Measurements from ENCODE around the gene PIGS. TPM values are rescaled to one million over a fixed set of nuclear protein-coding genes. Genes with fewer than 3 reads are reported as not detected.

PIGS gene
- total RNA-seq, 2 experiments from 2014 or later = 36.6 to 38.6 TPM

GRCh38 chr17:28514561-28515002, 56.7 kb downstream of the PIGS start:
- Mint-ChIP-seq H3K27ac (no peak overlapping the region), H3K4me3 (no peak overlapping the region), H3K9me3 (no peaks in the 10 kb centered on the region), H3K27me3 (peaks cover 13% of the 10 kb centered on the region), H3K36me3 (no peaks in the 10 kb centered on the region), H3K4me1 (ENCODE audit: low read depth) (no peaks in the 10 kb centered on the region)
- intact Hi-C loops (cut with micrococcal nuclease) = no loop called here
- no peak for DNase-seq
- ChIA-PET CTCF (no interaction called here), POLR2A (no interaction called here)

- H3K27ac Mint-ChIP-seq = no peak overlapping the region
- CTCF ChIA-PET = no interaction called here
- POLR2A ChIA-PET = no interaction called here
Observed at GRCh38 chr17:28513476-28513875, 57.8 kb downstream of the PIGS start.

GRCh38 chr17:28511858-28512461, 59.4 kb downstream of the PIGS start:
- no peaks in the 10 kb centered on the region for H3K9me3 Mint-ChIP-seq
- ChIA-PET POLR2A (no interaction called here), CTCF (no interaction called here)
- no peak for DNase-seq
- intact Hi-C loops (cut with micrococcal nuclease) = no loop called here
- H3K27me3 Mint-ChIP-seq = peaks cover 25% of the 10 kb centered on the region
- no peak overlapping the region for H3K27ac Mint-ChIP-seq
- no peaks in the 10 kb centered on the region for H3K4me1 Mint-ChIP-seq (ENCODE audit: low read depth)
- no peak overlapping the region for H3K4me3 Mint-ChIP-seq
- no peaks in the 10 kb centered on the region for H3K36me3 Mint-ChIP-seq

More at GRCh38 chr17:28513476-28513875, 57.8 kb downstream of the PIGS start:
- H3K4me3 Mint-ChIP-seq = no peak overlapping the region
- H3K36me3 Mint-ChIP-seq = no peaks in the 10 kb centered on the region
- no peaks in the 10 kb centered on the region for H3K4me1 Mint-ChIP-seq (ENCODE audit: low read depth)
- no peak for DNase-seq
- peaks cover 19% of the 10 kb centered on the region for H3K27me3 Mint-ChIP-seq
- intact Hi-C loops (cut with micrococcal nuclease) = no loop called here
- H3K9me3 Mint-ChIP-seq = no peaks in the 10 kb centered on the region

- Mint-ChIP-seq H3K4me3 (no peak overlapping the region), H3K36me3 (no peaks in the 10 kb centered on the region), H3K4me1 (ENCODE audit: low read depth) (no peaks in the 10 kb centered on the region), H3K9me3 (no peaks in the 10 kb centered on the region), H3K27me3 (peaks cover 33% of the 10 kb centered on the region), H3K27ac (no peak overlapping the region)
- CTCF ChIA-PET = no interaction called here
- intact Hi-C loops (cut with micrococcal nuclease) = no loop called here
- no peak for DNase-seq
- POLR2A ChIA-PET = no interaction called here
Observed at GRCh38 chr17:28509789-28510188, 61.5 kb downstream of the PIGS start.

- H3K9me3 Mint-ChIP-seq = no peaks in the 10 kb centered on the region
- H3K4me1 Mint-ChIP-seq (ENCODE audit: low read depth) = no peaks in the 10 kb centered on the region
- H3K36me3 Mint-ChIP-seq = no peaks in the 10 kb centered on the region
- intact Hi-C loops (cut with micrococcal nuclease) = no loop called here
- no peak overlapping the region for H3K4me3 Mint-ChIP-seq
- ChIA-PET POLR2A (no interaction called here), CTCF (no interaction called here)
- H3K27me3 Mint-ChIP-seq = peaks cover 33% of the 10 kb centered on the region
- H3K27ac Mint-ChIP-seq = no peak overlapping the region
- DNase-seq = no peak
Observed at GRCh38 chr17:28508211-28508724, 63.1 kb downstream of the PIGS start.

GRCh38 chr17:28507567-28508203, 63.6 kb downstream of the PIGS start:
- Mint-ChIP-seq H3K4me3 (no peak overlapping the region), H3K27ac (no peak overlapping the region), H3K27me3 (peaks cover 33% of the 10 kb centered on the region), H3K4me1 (ENCODE audit: low read depth) (no peaks in the 10 kb centered on the region), H3K36me3 (no peaks in the 10 kb centered on the region), H3K9me3 (no peaks in the 10 kb centered on the region)
- DNase-seq = no peak
- intact Hi-C loops (cut with micrococcal nuclease) = no loop called here
- CTCF ChIA-PET = no interaction called here
- POLR2A ChIA-PET = no interaction called here

- CTCF ChIA-PET = no interaction called here
- no peaks in the 10 kb centered on the region for H3K9me3 Mint-ChIP-seq
- no peaks in the 10 kb centered on the region for H3K36me3 Mint-ChIP-seq
- intact Hi-C loops (cut with micrococcal nuclease) = no loop called here
- POLR2A ChIA-PET = no interaction called here
- H3K4me1 Mint-ChIP-seq (ENCODE audit: low read depth) = no peaks in the 10 kb centered on the region
- DNase-seq = no peak
- H3K27me3 Mint-ChIP-seq = peaks cover 30% of the 10 kb centered on the region
- H3K27ac Mint-ChIP-seq = no peak overlapping the region
- no peak overlapping the region for H3K4me3 Mint-ChIP-seq
Observed at GRCh38 chr17:28506763-28507487, 64.4 kb downstream of the PIGS start.

GRCh38 chr17:28505986-28506665, 65.2 kb downstream of the PIGS start, which contains the start of gene FOXN1:
TSS of gene FOXN1 (plus strand) at chr17:28506348. CDS start at chr17:28523970, 17,622 bp downstream.
- Mint-ChIP-seq H3K27ac (no peak within 1 kb of the TSS), H3K27me3 (peaks cover 28% of the 10 kb centered on the region), H3K4me1 (ENCODE audit: low read depth) (no peaks in the 10 kb centered on the region), H3K36me3 (no peaks in the 10 kb centered on the region), H3K4me3 (no peak within 1 kb of the TSS), H3K9me3 (no peaks in the 10 kb centered on the region)
- POLR2A ChIA-PET = no interaction called here
- DNase-seq = no peak
- CTCF ChIA-PET = no interaction called here
- intact Hi-C loops (cut with micrococcal nuclease) = no loop called here

GRCh38 chr17:28503420-28503819, 67.9 kb downstream of the PIGS start:
- H3K4me3 Mint-ChIP-seq = no peak overlapping the region
- H3K36me3 Mint-ChIP-seq = no peaks in the 10 kb centered on the region
- CTCF ChIA-PET = interaction anchor here (0.7 to 1.1 kb wide), 2 partner anchors 38 to 260 kb away, joined by 4 read pairs; no protein-coding TSS in a partner anchor
- intact Hi-C loops (cut with micrococcal nuclease) = no loop called here
- peaks cover 15% of the 10 kb centered on the region for H3K27me3 Mint-ChIP-seq
- no peaks in the 10 kb centered on the region for H3K4me1 Mint-ChIP-seq (ENCODE audit: low read depth)
- DNase-seq = no peak
- no peaks in the 10 kb centered on the region for H3K9me3 Mint-ChIP-seq
- no peak overlapping the region for H3K27ac Mint-ChIP-seq
- POLR2A ChIA-PET = no interaction called here

Other genes starting within 250 kb of the PIGS start
- 10 to 100 TPM; 20.3 to 20.6 TPM for gene IFT20, start 236.1 kb downstream of the PIGS start, total RNA-seq
- gene TNFAIP1, start 235.8 kb downstream of the PIGS start, total RNA-seq = 10 to 100 TPM; 24.4 to 27.3 TPM
- 10 to 100 TPM; 73.8 to 76.4 TPM for gene POLDIP2, start 214.0 kb downstream of the PIGS start, total RNA-seq
- gene SEBOX, start 206.3 kb downstream of the PIGS start, total RNA-seq = not detected
- gene VTN, start 201.2 kb downstream of the PIGS start, total RNA-seq = not detected
- 10 to 100 TPM; 16.5 to 18.3 TPM for gene SARM1, start 199.8 kb downstream of the PIGS start, total RNA-seq
- 1 to 10 TPM; 2.3 to 2.9 TPM for gene SLC46A1, start 165.3 kb downstream of the PIGS start, total RNA-seq
- not detected for gene SLC13A2, start 97.9 kb downstream of the PIGS start, total RNA-seq
- gene FOXN1, start 65.2 kb downstream of the PIGS start, total RNA-seq = not detected
- 10 to 100 TPM; 38.0 to 42.0 TPM for gene UNC119, start 18.9 kb downstream of the PIGS start, total RNA-seq
- gene ALDOC, start 5.4 kb upstream of the PIGS start, total RNA-seq = 10 to 100 TPM; 75.2 to 77.3 TPM
- 100 to 1,000 TPM; 153 to 159 TPM for gene SPAG5, start 27.5 kb upstream of the PIGS start, total RNA-seq
- gene RSKR, start 42.7 kb upstream of the PIGS start, total RNA-seq = 10 to 100 TPM; 14.2 to 17.5 TPM
- 100 to 1,000 TPM; 127 to 133 TPM for gene BLTP2, start 73.6 kb upstream of the PIGS start, total RNA-seq
- gene SDF2, start 90.4 kb upstream of the PIGS start, total RNA-seq = 10 to 100 TPM; 38.4 to 43.5 TPM
- gene SUPT6H, start 90.7 kb upstream of the PIGS start, total RNA-seq = 10 to 100 TPM; 59.4 to 65.9 TPM
- 1 to 10 TPM; 4.5 TPM for gene PROCA1, start 140.4 kb upstream of the PIGS start, total RNA-seq
- gene RAB34, start 146.3 kb upstream of the PIGS start, total RNA-seq = 1 to 10 TPM; 4.9 to 6.6 TPM
- gene RPL23A, start 148.5 kb upstream of the PIGS start, total RNA-seq = 1,000 to 10,000 TPM; 2,357 to 2,419 TPM
- gene TLCD1, start 154.7 kb upstream of the PIGS start, total RNA-seq = 1 to 10 TPM; 9.1 to 9.5 TPM
- gene NEK8, start 157.3 kb upstream of the PIGS start, total RNA-seq = 1 to 10 TPM; 3.4 to 4.0 TPM
- gene TRAF4, start 172.5 kb upstream of the PIGS start, total RNA-seq = 10 to 100 TPM; 83.0 to 83.9 TPM